ENCODE data around the gene ADAM12. TPM values are rescaled to one million over a fixed set of nuclear protein-coding genes. Genes with fewer than 3 reads are reported as not detected.
A peak's percentile ranks its signal among the peaks of the same experiment; 100 is the strongest.

ADAM12 gene
- total RNA-seq, 1 donor from 2014 or later, result 82.4 TPM

- no peaks in the 10 kb centered on the region for H3K9me3 Mint-ChIP-seq
- H3K36me3 Mint-ChIP-seq (ENCODE audit: low read depth), result no peaks in the 10 kb centered on the region
- TF ChIP-seq CTCF (conservative IDR thresholded peaks at IDR 0.05), result no peak
- no peak for DNase-seq (ENCODE audit: low read depth, low spot score)
- H3K4me3 Mint-ChIP-seq, result no peak overlapping the region
- peak overlapping the region; percentile 69 for H3K27ac Mint-ChIP-seq (ENCODE audit: unreplicated experiment)
- H3K4me1 Mint-ChIP-seq, result peaks cover 27% of the 10 kb centered on the region
- no peaks in the 10 kb centered on the region for H3K27me3 Mint-ChIP-seq (ENCODE audit: low read depth)
These were observed 163.2 kb downstream of the ADAM12 start for GRCh38 chr10:126224967-126225671.

GRCh38 chr10:126223512-126224067, 164.7 kb downstream of the ADAM12 start:
- DNase-seq (ENCODE audit: low read depth, low spot score), result no peak
- Mint-ChIP-seq H3K9me3 (no peaks in the 10 kb centered on the region), H3K4me3 (no peak overlapping the region)

GRCh38 chr10:126222736-126223511, 165.4 kb downstream of the ADAM12 start:
- Mint-ChIP-seq H3K9me3 (no peaks in the 10 kb centered on the region), H3K27me3 (ENCODE audit: low read depth) (no peaks in the 10 kb centered on the region), H3K4me3 (no peak overlapping the region), H3K27ac (ENCODE audit: unreplicated experiment) (no peak overlapping the region), H3K4me1 (peaks cover 26% of the 10 kb centered on the region), H3K36me3 (ENCODE audit: low read depth) (no peaks in the 10 kb centered on the region)
- DNase-seq (ENCODE audit: low read depth, low spot score), result no peak
- TF ChIP-seq CTCF (conservative IDR thresholded peaks at IDR 0.05), result no peak

More at GRCh38 chr10:126223512-126224067, 164.7 kb downstream of the ADAM12 start:
- H3K36me3 Mint-ChIP-seq (ENCODE audit: low read depth), result no peaks in the 10 kb centered on the region
- no peaks in the 10 kb centered on the region for H3K27me3 Mint-ChIP-seq (ENCODE audit: low read depth)
- TF ChIP-seq CTCF (conservative IDR thresholded peaks at IDR 0.05), result no peak
- H3K4me1 Mint-ChIP-seq, result peaks cover 26% of the 10 kb centered on the region
- H3K27ac Mint-ChIP-seq (ENCODE audit: unreplicated experiment), result peak overlapping the region; percentile 57

- Mint-ChIP-seq H3K9me3 (no peaks in the 10 kb centered on the region), H3K36me3 (ENCODE audit: low read depth) (no peaks in the 10 kb centered on the region), H3K27ac (ENCODE audit: unreplicated experiment) (no peak overlapping the region), H3K4me1 (peaks cover 27% of the 10 kb centered on the region), H3K27me3 (ENCODE audit: low read depth) (no peaks in the 10 kb centered on the region), H3K4me3 (no peak overlapping the region)
- no peak for TF ChIP-seq CTCF (conservative IDR thresholded peaks at IDR 0.05)
- DNase-seq (ENCODE audit: low read depth, low spot score), result no peak
These were observed 166.4 kb downstream of the ADAM12 start for GRCh38 chr10:126221874-126222273.

- Mint-ChIP-seq H3K4me3 (no peak overlapping the region), H3K27ac (ENCODE audit: unreplicated experiment) (peak overlapping the region; percentile 67)
- no peak for DNase-seq (ENCODE audit: low read depth, low spot score)
These were observed 169.3 kb downstream of the ADAM12 start for GRCh38 chr10:126218778-126219649.

More at GRCh38 chr10:126218778-126219649, 169.3 kb downstream of the ADAM12 start:
- Mint-ChIP-seq H3K27me3 (ENCODE audit: low read depth) (no peaks in the 10 kb centered on the region), H3K4me1 (peaks cover 37% of the 10 kb centered on the region), H3K9me3 (no peaks in the 10 kb centered on the region), H3K36me3 (ENCODE audit: low read depth) (no peaks in the 10 kb centered on the region)
- TF ChIP-seq CTCF (conservative IDR thresholded peaks at IDR 0.05), result no peak

All from neural crest cell (in vitro differentiated cells).